SK-N-SH (cell line): ENCODE data around the gene POMC. TPM values are rescaled to one million over a fixed set of nuclear protein-coding genes. Genes with fewer than 3 reads are reported as not detected.
"Not testable (repeated sequence)": the region's sequence is repeated elsewhere in the genome, so short reads cannot be mapped to it uniquely, and the experiment has no call there.

Experiments used
- CTCF ChIA-PET: fragments of 300-600, 350-600 bp; formaldehyde crosslinking; extraction: SDS; loops from one replicate; lab custom pipeline; 2021; lab: Yijun Ruan, JAX
- POLR2A ChIA-PET: fragments of 350-600 bp; sonication (Branson Sonifier 250); formaldehyde crosslinking; extraction: SDS; loops from one replicate; lab custom pipeline; 2020; ENCODE audit warnings: antibody characterized with exemption, inconsistent platforms; lab: Yijun Ruan, JAX
- DNase-seq: peaks from one replicate; pipeline ENCODE4 v3.0.0; 2012
- H2AFZ ChIP-seq: fragments of 200-600 bp; sonication (generic); 2 replicates; pipeline ENCODE4 v1.8.1; 2016; ENCODE audit warnings: antibody characterized with exemption, mild to moderate bottlenecking, low read depth
- H3F3A ChIP-seq: fragments of 200-600 bp; sonication (generic); replicated peaks from 2 replicates; pipeline ENCODE3; 2016; ENCODE audit warnings: antibody characterized with exemption, mild to moderate bottlenecking; ENCODE audit not compliant: insufficient read depth
- H3K27ac ChIP-seq, 2 experiments: fragments of 200-500 bp in 1 of 2; fragments of 200-600 bp in 1 of 2; sonication (Bioruptor generic) in 1 of 2; sonication (generic), shearing (Covaris generic) in 1 of 2; 2 replicates each; pipeline versions ENCODE4 v1.5.1 to v1.6.1; 2014 to 2016; ENCODE audit warnings: low read depth in 2 of 2, inconsistent platforms in 1 of 2, low read length in 1 of 2, mild to moderate bottlenecking in 1 of 2, mixed read lengths in 1 of 2
- H3K27me3 ChIP-seq: fragments of 200-600 bp; sonication (generic), shearing (Covaris generic); 2 replicates; pipeline ENCODE4 v1.6.1; 2016; ENCODE audit warnings: mixed run types; ENCODE audit not compliant: insufficient read depth
- H3K36me3 ChIP-seq, 2 experiments: fragments of 200-500 bp in 1 of 2; fragments of 200-600 bp in 1 of 2; sonication (Bioruptor generic) in 1 of 2; sonication (generic) in 1 of 2; replicated peaks in 1 of 2; 2 replicates each; pipeline versions ENCODE3 to v1.5.1; 2014 to 2016; ENCODE audit warnings: low read length in 1 of 2, mild to moderate bottlenecking in 1 of 2; ENCODE audit not compliant: insufficient read depth in 2 of 2, control insufficient read depth in 1 of 2
- H3K4me1 ChIP-seq, 2 experiments: fragments of 200-500 bp in 1 of 2; fragments of 200-600 bp in 1 of 2; sonication (Bioruptor generic) in 1 of 2; sonication (generic), shearing (Covaris generic) in 1 of 2; 2 replicates each; pipeline versions ENCODE4 v1.5.1 to v1.6.1; 2014 to 2016; ENCODE audit warnings: low read depth in 1 of 2, low read length in 1 of 2, mixed run types in 1 of 2; ENCODE audit not compliant: insufficient read depth in 2 of 2, control insufficient read depth in 1 of 2
- H3K4me2 ChIP-seq: fragments of 200-600 bp; sonication (generic), shearing (Covaris generic); 2 replicates; pipeline ENCODE4 v1.6.1; 2017; ENCODE audit warnings: mixed run types
- H3K4me3 ChIP-seq, 2 experiments: fragments of 200-500 bp in 1 of 2; fragments of 200-600 bp in 1 of 2; sonication (Bioruptor generic) in 1 of 2; sonication (generic), shearing (Covaris generic) in 1 of 2; 2 replicates each; pipeline versions ENCODE4 v1.5.1 to v1.8.1; 2014 to 2016; ENCODE audit warnings: low read depth in 2 of 2, inconsistent platforms in 1 of 2, low read length in 1 of 2, mild to moderate bottlenecking in 1 of 2, mixed read lengths in 1 of 2, moderate library complexity in 1 of 2
- H3K79me2 ChIP-seq: fragments of 200-600 bp; sonication (generic); 2 replicates; pipeline ENCODE4 v1.8.1; 2017; ENCODE audit warnings: mild to moderate bottlenecking; ENCODE audit not compliant: insufficient read depth
- H3K9ac ChIP-seq: fragments of 200-600 bp; sonication (generic); 2 replicates; pipeline ENCODE4 v1.6.1; 2017; ENCODE audit warnings: mixed run types
- H3K9me2 ChIP-seq: fragments of 200-600 bp; sonication (generic); 2 replicates; pipeline ENCODE4 v1.6.1; 2017; ENCODE audit warnings: mixed run types
- H3K9me3 ChIP-seq: fragments of 200-600 bp; sonication (generic); 2 replicates; pipeline ENCODE4 v1.6.1; 2017; ENCODE audit warnings: mixed run types, mild to moderate bottlenecking, moderate library complexity
- H4K20me1 ChIP-seq: fragments of 200-600 bp; sonication (generic); 2 replicates; pipeline ENCODE4 v1.6.1; 2017; ENCODE audit warnings: mild to moderate bottlenecking, mixed run types; ENCODE audit not compliant: insufficient read depth
- EP300 ChIP-seq, 2 experiments: IDR thresholded peaks; 2 replicates each; pipeline versions ENCODE4 v1.4.0 to v1.6.1; 2012; ENCODE audit warnings: borderline replicate concordance in 1 of 2, low read depth in 1 of 2, low read length in 1 of 2
- FOXJ3 ChIP-seq: sonication (generic); formaldehyde crosslinking; IDR thresholded peaks from 2 replicates; pipeline ENCODE4 v1.5.1; 2020; ENCODE audit warnings: mild to moderate bottlenecking, missing genetic modification reagents
- GATA2 ChIP-seq: sonication (generic); formaldehyde crosslinking; IDR thresholded peaks from 2 replicates; pipeline ENCODE4 v1.5.0; 2020; ENCODE audit warnings: mild to moderate bottlenecking, missing genetic modification reagents
- SMC3 ChIP-seq: IDR thresholded peaks from 2 replicates; pipeline ENCODE4 v1.6.1; 2012; ENCODE audit warnings: low read depth, low read length, improper control_type of control experiment
- YY1 ChIP-seq: IDR thresholded peaks from 2 replicates; pipeline ENCODE4 v1.4.0; 2012; ENCODE audit warnings: low read depth, mild to moderate bottlenecking
- WGBS: methylation state at CpG from one replicate; pipeline ENCODE4 v1.1.6; 2017; ENCODE audit warnings: low lambda C conversion rate; 5-methylcytosine and 5-hydroxymethylcytosine counted together
- polyA plus RNA-seq, 3 experiments: library from polyadenylated mRNA; depleted of rRNA; stranded (reverse); fragments of >200 nt; gene quantifications; 2 replicates each; pipeline ENCODE4 v1.2.3, GENCODE V29; 2012
- TF ChIP-seq, protein P1 (sequence below): IDR thresholded peaks from 2 replicates; pipeline ENCODE4; 2012
- TF ChIP-seq, protein P2 (sequence below): fragments of 150-350 bp; IDR thresholded peaks from 2 replicates; pipeline ENCODE4 v1.6.1; 2017; ENCODE audit warnings: antibody characterized with exemption, low read length, low read depth, borderline replicate concordance

POMC gene
- polyA plus RNA-seq, 1 of the 3 experiments (the other 2 are of a cell fraction), result not detected

DNA sequence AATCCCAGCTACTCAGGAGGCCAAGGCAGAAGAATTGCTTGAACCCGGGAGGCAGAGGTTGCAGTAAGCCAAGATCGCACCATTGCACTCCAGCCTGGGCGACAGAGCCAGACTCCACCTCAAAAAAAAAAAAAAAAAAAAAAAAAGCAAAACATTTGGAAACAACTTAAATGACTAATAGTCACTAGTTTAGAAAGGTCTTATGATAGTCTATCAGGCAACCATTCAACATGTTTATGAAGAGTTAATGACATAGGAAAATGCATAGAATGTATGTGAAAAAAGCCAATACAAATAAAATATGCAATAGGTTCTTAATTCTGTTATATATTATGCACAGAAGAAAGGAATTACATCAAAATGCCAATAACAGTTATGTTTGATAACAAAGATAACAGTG is 41.3 kb downstream of the POMC start:
- CTCF ChIA-PET, result interaction anchor here (1.3 to 27.1 kb wide), 4 partner anchors 12 to 151 kb away, joined by 3 to 519 read pairs (median 30); no protein-coding TSS in a partner anchor
- not testable (repeated sequence) for H2AFZ ChIP-seq, H3K27ac ChIP-seq, DNase-seq, H3K79me2 ChIP-seq, H3K4me3 ChIP-seq, H4K20me1 ChIP-seq, H3K9ac ChIP-seq, H3K4me1 ChIP-seq, H3K27me3 ChIP-seq, H3K4me2 ChIP-seq, H3K36me3 ChIP-seq, H3K9me3 ChIP-seq, H3K9me2 ChIP-seq
- POLR2A ChIA-PET, result interaction anchor here (2.8 kb wide), 1 partner anchor 151 kb away, joined by 17 read pairs; no protein-coding TSS in a partner anchor
- H3F3A ChIP-seq, result peaks cover 10% of the 10 kb centered on the region
- WGBS, result 96% methylated on average over 3 of the region's 3 CpGs

DNA sequence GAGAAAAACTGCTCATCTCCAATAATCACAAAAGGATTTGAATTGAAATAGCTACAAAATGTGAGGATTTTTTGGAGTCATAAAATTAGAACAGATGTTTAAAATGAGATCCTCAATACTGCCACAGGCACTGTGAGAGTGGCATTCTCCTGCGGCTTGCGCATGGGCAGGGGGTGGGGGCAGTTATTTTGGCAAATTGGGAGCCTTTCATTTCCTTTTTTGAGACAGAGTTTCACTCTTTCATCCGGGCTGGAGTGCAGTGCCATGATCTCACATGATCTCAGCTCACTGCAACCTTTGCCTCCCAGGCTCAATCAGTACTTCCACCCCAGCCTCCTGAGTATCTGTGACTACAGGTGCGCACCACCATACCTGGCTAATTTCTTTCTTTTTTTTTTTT is 42.4 kb downstream of the POMC start:
- no peak overlapping the region for H3K9ac ChIP-seq
- TF ChIP-seq SMC3 (no peak), YY1 (no peak), EP300 (IDR thresholded peaks at IDR 0.05; ENCODE audit: borderline replicate concordance in 1 of 2, low read depth in 1 of 2, low read length in 1 of 2) (no peak), FOXJ3 (CRISPR knock-in tag) (no peak)
- TF ChIP-seq, protein P1, sequence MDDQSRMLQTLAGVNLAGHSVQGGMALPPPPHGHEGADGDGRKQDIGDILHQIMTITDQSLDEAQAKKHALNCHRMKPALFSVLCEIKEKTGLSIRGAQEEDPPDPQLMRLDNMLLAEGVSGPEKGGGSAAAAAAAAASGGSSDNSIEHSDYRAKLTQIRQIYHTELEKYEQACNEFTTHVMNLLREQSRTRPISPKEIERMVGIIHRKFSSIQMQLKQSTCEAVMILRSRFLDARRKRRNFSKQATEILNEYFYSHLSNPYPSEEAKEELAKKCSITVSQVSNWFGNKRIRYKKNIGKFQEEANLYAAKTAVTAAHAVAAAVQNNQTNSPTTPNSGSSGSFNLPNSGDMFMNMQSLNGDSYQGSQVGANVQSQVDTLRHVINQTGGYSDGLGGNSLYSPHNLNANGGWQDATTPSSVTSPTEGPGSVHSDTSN, result no peak
- no peak overlapping the region for H3K4me2 ChIP-seq
- no peak overlapping the region for H3K4me3 ChIP-seq
- no peak overlapping the region for H3K27ac ChIP-seq
- peaks cover 10% of the 10 kb centered on the region for H3F3A ChIP-seq
- peaks cover 2 to 5% of the 10 kb centered on the region in 2 experiments for H3K36me3 ChIP-seq
- H3K9me3 ChIP-seq, result no peaks in the 10 kb centered on the region
- H3K79me2 ChIP-seq, result no peaks in the 10 kb centered on the region
- peaks cover 0 to 7% of the 10 kb centered on the region in 2 experiments; a peak in 1 of 4 replicates for H3K4me1 ChIP-seq
- no peak overlapping the region for H2AFZ ChIP-seq
- WGBS, result 95% methylated on average over 4 of the region's 4 CpGs
- no peak for DNase-seq
- CTCF ChIA-PET, result interaction anchor here (0.6 to 27.1 kb wide), 5 partner anchors 44 to 150 kb away, joined by 3 to 519 read pairs (median 3); no protein-coding TSS in a partner anchor
- H3K9me2 ChIP-seq, result no peaks in the 10 kb centered on the region
- no peaks in the 10 kb centered on the region for H4K20me1 ChIP-seq
- POLR2A ChIA-PET, result no interaction called here
- H3K27me3 ChIP-seq, result no peaks in the 10 kb centered on the region

DNA sequence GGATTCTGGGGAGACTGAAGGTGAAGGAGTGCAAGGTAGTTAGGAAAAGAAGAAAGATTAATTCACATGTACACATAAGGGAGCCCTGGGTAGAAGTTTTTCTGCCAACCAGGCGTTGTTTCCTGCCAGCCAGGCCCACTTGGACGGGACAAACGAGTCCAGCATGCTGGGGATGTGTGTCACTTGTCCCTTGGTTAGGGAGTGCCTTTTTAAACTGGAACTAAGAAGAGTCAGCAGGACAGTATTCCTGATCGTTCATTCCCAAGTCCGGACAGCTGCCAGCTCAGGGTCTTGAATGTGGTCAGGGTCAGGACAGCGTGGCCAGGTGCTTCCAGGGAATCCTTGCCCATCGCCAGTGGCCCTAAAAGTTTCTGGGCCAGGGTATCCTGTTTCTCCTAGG is 43.2 kb downstream of the POMC start:
- CTCF ChIA-PET, result interaction anchor here (1.1 to 27.1 kb wide), 3 partner anchors 44 to 149 kb away, joined by 3 to 519 read pairs (median 3); no protein-coding TSS in a partner anchor
- peaks cover 10% of the 10 kb centered on the region for H3F3A ChIP-seq

More for the DNA sequence above, 43.2 kb downstream of the POMC start:
- no peak for TF ChIP-seq GATA2 (CRISPR knock-in tag)
- TF ChIP-seq, protein P2, sequence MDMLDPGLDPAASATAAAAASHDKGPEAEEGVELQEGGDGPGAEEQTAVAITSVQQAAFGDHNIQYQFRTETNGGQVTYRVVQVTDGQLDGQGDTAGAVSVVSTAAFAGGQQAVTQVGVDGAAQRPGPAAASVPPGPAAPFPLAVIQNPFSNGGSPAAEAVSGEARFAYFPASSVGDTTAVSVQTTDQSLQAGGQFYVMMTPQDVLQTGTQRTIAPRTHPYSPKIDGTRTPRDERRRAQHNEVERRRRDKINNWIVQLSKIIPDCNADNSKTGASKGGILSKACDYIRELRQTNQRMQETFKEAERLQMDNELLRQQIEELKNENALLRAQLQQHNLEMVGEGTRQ, result no peak
- Histone ChIP-seq H2AFZ (no peak overlapping the region), H3K9ac (no peak overlapping the region), H3K9me2 (no peaks in the 10 kb centered on the region), H3K4me2 (no peak overlapping the region), H3K4me1 (peaks cover 0 to 7% of the 10 kb centered on the region in 2 experiments; a peak in 1 of 4 replicates), H3K27ac (no peak overlapping the region), H3K36me3 (peaks cover under 1 to 5% of the 10 kb centered on the region in 2 experiments), H3K9me3 (no peaks in the 10 kb centered on the region), H3K27me3 (no peaks in the 10 kb centered on the region), H3K4me3 (no peak overlapping the region), H3K79me2 (no peaks in the 10 kb centered on the region), H4K20me1 (no peaks in the 10 kb centered on the region)
- 86% methylated on average over 6 of the region's 7 CpGs for WGBS
- DNase-seq, result no peak
- POLR2A ChIA-PET, result no interaction called here
